ENCODE measurements around the gene KRT74.

The KRT74 gene

GRCh38 chr12:52522346-52523011, 51.2 kb downstream of the KRT74 start:
- no peak for DNase-seq (ENCODE audit: low read depth in 2 of 3, low spot score in 2 of 3)

DNA sequence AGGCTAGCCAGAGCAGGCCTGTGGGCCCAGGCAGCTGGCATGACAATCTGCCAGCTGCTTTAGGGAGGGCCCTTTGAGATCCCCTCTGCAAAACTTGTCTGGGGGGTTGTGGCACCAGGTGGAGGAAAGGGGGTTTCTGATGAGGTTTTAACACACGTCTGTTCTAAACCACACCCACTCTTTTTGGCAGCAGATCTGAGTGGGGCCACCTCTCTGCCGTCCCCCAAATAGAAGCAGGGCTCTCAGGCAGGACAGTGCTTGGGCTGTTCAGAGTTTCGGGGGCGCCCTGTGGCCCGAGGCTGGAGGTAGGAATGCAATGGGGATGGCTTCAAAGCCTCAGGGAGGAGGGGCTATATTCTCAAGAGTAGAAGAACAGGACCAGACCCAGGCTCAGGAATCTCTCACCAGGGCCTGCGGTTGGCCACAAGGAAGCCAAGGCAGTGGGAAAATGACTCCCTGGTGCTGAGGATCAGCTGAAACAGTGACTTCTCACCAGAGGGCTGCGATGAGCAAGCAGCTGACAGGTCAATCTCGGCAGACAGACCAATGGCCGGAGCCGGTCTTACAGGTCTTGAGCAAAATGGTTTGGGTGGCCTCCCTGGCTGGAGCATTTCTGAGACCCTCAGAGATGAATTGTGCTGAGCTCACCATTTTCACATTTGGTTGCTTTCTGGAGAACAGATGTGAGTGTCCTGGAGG, 51.9 kb downstream of the KRT74 start:
- DNase-seq (ENCODE audit: low read depth in 2 of 3, low spot score in 2 of 3), result no peak

- no peak for DNase-seq (ENCODE audit: low read depth in 2 of 3, low spot score in 2 of 3)
These were observed 52.5 kb downstream of the KRT74 start for GRCh38 chr12:52521175-52521567.

DNA sequence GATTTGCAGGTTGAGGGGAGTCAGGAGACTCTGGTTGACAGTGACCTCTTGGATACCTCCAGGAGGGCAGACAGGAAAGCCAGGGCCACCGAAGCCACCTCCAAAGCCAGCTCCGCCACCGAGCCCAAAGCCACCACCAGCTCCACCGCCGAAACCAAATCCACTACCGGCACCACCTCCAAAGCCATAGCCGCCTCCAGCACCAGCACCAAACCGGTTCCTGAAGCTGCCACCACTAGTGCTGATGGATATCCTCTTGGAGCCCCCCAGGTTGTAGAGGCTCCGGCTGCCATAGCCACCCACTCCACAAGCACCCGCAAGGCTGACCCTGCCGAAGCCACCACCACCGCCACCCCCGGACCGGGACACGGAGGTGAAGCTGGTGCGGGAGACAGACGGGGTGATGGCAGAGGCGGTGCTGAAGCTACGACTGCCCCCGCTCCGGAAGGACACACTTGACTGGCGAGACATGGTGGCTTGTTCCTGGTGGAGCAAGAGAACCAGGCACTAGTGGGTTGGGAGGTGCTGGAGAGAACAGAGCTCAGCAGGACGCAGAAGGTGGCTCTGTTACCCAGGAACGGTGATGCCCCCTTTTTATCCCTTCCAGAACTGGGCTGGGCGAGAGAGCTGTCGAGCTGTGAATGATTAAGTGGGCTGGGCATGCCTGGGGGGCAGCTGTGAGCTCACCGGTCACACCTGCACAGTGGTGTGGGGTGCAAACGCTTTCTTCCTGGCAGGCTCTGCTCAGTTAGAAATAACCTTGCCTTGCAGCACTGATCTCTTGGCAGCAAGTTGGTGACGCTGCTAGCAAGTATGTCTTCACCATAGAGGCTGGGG, 53.6 kb downstream of the KRT74 start, which contains the start of gene KRT5:
Gene KRT5, minus strand, starts transcription at position 569 of the 837 bp plus-strand sequence. Its CDS starts 98 bp downstream, at position 471.
- no peak for DNase-seq (ENCODE audit: low read depth in 2 of 3, low spot score in 2 of 3)

- no peak for DNase-seq (ENCODE audit: low read depth in 2 of 3, low spot score in 2 of 3)
These were observed 54.3 kb downstream of the KRT74 start for GRCh38 chr12:52519387-52519703.

- no peak for DNase-seq (ENCODE audit: low read depth in 2 of 3, low spot score in 2 of 3)
These were observed 54.9 kb downstream of the KRT74 start for GRCh38 chr12:52518574-52519386.

GRCh38 chr12:52517888-52518287, 55.8 kb downstream of the KRT74 start:
- no peak for DNase-seq (ENCODE audit: low read depth in 2 of 3, low spot score in 2 of 3)

DNA sequence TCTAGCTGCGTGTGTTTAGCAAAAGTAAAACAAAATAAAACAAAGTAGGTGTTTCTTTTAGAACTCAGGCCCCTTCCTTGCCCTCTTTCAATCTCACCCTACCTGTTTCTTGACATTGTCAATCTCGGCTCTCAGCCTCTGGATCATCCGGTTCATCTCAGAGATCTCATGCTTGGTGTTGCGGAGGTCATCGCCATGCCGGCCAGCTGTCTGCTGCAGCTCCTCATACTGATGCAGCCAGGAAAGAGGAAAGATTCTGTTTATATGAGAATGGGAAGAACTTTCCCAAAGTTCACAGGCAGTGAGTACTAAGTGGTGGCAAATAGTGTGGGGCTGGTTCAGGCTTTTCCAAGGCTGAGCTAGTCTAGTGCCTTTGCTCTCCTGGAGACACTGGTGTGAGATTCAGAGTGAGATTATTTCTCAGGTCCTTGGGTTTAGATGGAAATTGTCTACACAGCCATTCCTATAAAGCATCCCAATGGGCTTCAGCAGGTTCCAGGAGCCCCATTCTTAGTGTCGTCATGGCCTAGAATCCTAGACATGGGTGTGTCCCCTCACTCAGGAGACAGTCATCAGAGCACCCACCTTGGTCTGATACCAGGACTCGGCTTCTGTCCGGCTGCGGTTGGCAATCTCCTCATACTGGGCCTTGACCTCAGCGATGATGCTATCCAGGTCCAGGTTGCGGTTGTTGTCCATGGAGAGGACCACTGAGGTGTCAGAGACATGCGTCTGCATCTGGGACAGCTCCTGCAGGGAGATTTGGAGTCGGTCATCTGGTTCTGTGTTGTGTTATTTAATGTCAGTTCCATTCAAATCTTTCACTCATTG, 56.4 kb downstream of the KRT74 start:
- no peak for DNase-seq (ENCODE audit: low read depth in 2 of 3, low spot score in 2 of 3)

- DNase-seq (ENCODE audit: low read depth in 2 of 3, low spot score in 2 of 3), result no peak
These were observed 57.5 kb downstream of the KRT74 start for GRCh38 chr12:52515927-52516831.

Measured in activated CD8-positive, alpha-beta memory T cell treated with anti-CD3 and anti-CD28 coated beads for 48 hours (primary cell).